ENCODE measurements around the gene HMGXB3. TPM values are rescaled to one million over a fixed set of nuclear protein-coding genes. Genes with fewer than 3 reads are reported as not detected.

Gene HMGXB3
- total and polyA plus RNA-seq, 2 of the 13 experiments (the other 11 are each of a cell fraction or from before 2014, with no cell fraction given) = 18.8 to 23.8 TPM

- 0 out of 2 replicates have a peak, but pooled peaks have one; percentile 12 for TF ChIP-seq ZGPAT (CRISPR knock-in tag; IDR thresholded peaks at IDR 0.05)
- no peak for TF ChIP-seq ELF4 (CRISPR knock-in tag; IDR thresholded peaks at IDR 0.05; ENCODE audit: borderline replicate concordance)
- no peak for TF ChIP-seq MAX (IDR thresholded peaks at IDR 0.05)
- no peak for TF ChIP-seq ZNF639 (CRISPR knock-in tag; conservative IDR thresholded peaks at IDR 0.05)
- no peak; the same call in 1 of the 2 replicates for TF ChIP-seq ZNF776 (CRISPR knock-in tag; IDR thresholded peaks at IDR 0.05)
- TF ChIP-seq ZNF329 (CRISPR knock-in tag; IDR thresholded peaks at IDR 0.05; ENCODE audit: low read depth) = 0 out of 2 replicates have a peak, but pooled peaks have one; percentile 18
- no peak for TF ChIP-seq ZFP82 (CRISPR knock-in tag; IDR thresholded peaks at IDR 0.05; ENCODE audit: borderline replicate concordance)
- no peak for TF ChIP-seq ZNF232 (CRISPR knock-in tag; IDR thresholded peaks at IDR 0.05; ENCODE audit: borderline replicate concordance)
- TF ChIP-seq PPARG (CRISPR knock-in tag; conservative IDR thresholded peaks at IDR 0.05) = no peak
- no peak for TF ChIP-seq ZNF75D (CRISPR knock-in tag; IDR thresholded peaks at IDR 0.05; ENCODE audit: borderline replicate concordance)
- TF ChIP-seq ZNF629 (CRISPR knock-in tag; conservative IDR thresholded peaks at IDR 0.05) = no peak
- TF ChIP-seq PAXIP1 (CRISPR knock-in tag; conservative IDR thresholded peaks at IDR 0.05) = peak; percentile 2; the same call in 1 of the 2 replicates
- TF ChIP-seq BRF2 (CRISPR knock-in tag; IDR thresholded peaks at IDR 0.05) = no peak
- no peak for TF ChIP-seq HMGXB3 (CRISPR knock-in tag; IDR thresholded peaks at IDR 0.05; ENCODE audit: borderline replicate concordance)
- TF ChIP-seq ZNF143 (CRISPR knock-in tag; IDR thresholded peaks at IDR 0.05) = no peak; the same call in 1 of the 2 replicates
- TF ChIP-seq ZNF790 (CRISPR knock-in tag; IDR thresholded peaks at IDR 0.05; ENCODE audit: borderline replicate concordance) = no peak
Measured at GRCh38 chr5:150000990-150001659, 586 bp downstream of the HMGXB3 start (continued).
